Bronchial epithelial cell (primary cell): ENCODE data around the gene CAMSAP1. TPM values are rescaled to one million over a fixed set of nuclear protein-coding genes. Genes with fewer than 3 reads are reported as not detected.

Experiments used
- DNase-seq: peaks from one replicate; pipeline ENCODE4 v3.0.0-alpha.2; 2010; ENCODE audit warnings: low read depth
- FAIRE-seq: peaks from 2 replicates; lab custom pipeline; 2011; peaks lifted over from hg19 to GRCh38; lab: Jason Lieb, UNC
- H3K27me3 ChIP-seq: 2 replicates; pipeline ENCODE4 v1.5.1; 2011; ENCODE audit warnings: low read length; ENCODE audit not compliant: control insufficient read depth, insufficient read depth
- H3K36me3 ChIP-seq: 2 replicates; pipeline ENCODE4 v1.5.1; 2011; ENCODE audit warnings: low read length; ENCODE audit not compliant: control insufficient read depth, insufficient read depth
- H3K4me3 ChIP-seq: 2 replicates; pipeline ENCODE4 v1.5.1; 2011; ENCODE audit warnings: mild to moderate bottlenecking, low read depth, low read length, control low read depth
- total RNA-seq: library from RNA; depleted of rRNA; stranded (reverse); fragments of >200 nt; gene quantifications from 2 replicates; pipeline ENCODE4 v1.2.1, GENCODE V29; 2014
- TF ChIP-seq, protein P1 (sequence below): IDR thresholded peaks from 2 replicates; pipeline ENCODE4 v1.5.1; 2011; ENCODE audit warnings: mild to moderate bottlenecking, moderate library complexity, low read length, control low read depth, inconsistent platforms; ENCODE audit not compliant: insufficient read depth, severe bottlenecking

CAMSAP1 gene
- total RNA-seq, 1 donor from 2014 or later = 23.2 TPM

DNA sequence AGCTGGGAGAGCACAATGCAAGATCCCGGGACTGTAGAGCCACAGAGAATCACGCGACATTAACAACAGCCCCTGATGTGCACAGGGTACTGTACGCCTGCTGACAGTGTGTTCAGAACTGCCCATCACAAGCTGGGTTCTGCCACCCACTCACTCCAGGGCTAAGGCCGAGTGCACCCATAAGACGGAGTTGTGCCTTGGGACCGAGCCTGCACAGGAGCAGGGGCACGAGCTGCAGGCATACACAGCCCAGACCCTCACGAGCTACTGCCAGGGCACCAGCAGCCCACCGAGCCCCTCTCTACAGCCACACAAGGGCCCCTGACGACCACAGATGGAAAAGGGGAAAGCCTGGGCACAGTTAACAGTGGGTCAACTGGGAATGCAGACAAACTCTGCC, 67.8 kb downstream of the CAMSAP1 start:
- Histone ChIP-seq H3K36me3 (peaks cover 4% of the 10 kb centered on the region), H3K27me3 (no peaks in the 10 kb centered on the region), H3K4me3 (no peak overlapping the region)
- FAIRE-seq (no peak), DNase-seq (no peak)
- TF ChIP-seq, protein P1, sequence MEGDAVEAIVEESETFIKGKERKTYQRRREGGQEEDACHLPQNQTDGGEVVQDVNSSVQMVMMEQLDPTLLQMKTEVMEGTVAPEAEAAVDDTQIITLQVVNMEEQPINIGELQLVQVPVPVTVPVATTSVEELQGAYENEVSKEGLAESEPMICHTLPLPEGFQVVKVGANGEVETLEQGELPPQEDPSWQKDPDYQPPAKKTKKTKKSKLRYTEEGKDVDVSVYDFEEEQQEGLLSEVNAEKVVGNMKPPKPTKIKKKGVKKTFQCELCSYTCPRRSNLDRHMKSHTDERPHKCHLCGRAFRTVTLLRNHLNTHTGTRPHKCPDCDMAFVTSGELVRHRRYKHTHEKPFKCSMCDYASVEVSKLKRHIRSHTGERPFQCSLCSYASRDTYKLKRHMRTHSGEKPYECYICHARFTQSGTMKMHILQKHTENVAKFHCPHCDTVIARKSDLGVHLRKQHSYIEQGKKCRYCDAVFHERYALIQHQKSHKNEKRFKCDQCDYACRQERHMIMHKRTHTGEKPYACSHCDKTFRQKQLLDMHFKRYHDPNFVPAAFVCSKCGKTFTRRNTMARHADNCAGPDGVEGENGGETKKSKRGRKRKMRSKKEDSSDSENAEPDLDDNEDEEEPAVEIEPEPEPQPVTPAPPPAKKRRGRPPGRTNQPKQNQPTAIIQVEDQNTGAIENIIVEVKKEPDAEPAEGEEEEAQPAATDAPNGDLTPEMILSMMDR = no peak

DNA sequence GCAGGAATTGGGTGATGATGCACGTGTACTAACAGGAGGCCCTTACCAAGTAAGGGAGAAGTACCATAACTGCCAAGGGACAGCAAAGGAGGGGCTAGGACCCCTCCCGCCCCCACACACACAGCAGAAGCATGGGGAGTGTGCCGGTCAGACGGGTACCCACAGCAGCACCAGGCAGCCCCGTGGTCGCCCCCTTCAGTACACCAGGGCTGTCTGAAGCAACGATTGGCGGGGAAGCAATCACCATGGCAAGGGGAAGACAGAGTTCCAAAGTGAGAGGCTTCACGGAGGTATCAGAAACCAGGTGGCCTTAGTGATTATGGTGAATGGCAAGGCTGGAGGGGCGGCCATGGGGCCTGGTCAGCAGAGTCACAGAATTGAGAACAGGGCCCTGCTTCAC, 72.2 kb downstream of the CAMSAP1 start:
- TF ChIP-seq, protein P1 = no peak
- FAIRE-seq (no peak), DNase-seq (no peak)

DNA sequence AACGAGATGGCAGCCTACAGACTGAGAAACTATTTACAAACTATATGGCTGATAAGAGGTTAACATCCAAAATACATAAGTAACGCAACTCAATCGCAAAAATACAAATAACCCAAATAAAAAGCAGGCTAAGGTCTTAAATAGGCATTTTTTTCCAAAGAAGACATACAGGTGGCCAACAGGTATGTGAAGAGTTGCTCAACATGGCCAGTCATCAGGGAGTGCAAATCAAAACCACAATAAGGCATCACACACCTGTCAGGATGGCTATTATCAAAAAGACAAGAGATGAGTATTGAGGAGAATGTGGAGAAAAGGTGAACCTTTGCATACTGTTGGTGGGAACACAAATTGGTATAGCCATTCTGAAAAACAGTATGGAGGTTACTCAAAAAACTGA, 73.5 kb downstream of the CAMSAP1 start:
- TF ChIP-seq, protein P1 = no peak
- H3K4me3 ChIP-seq = no peak overlapping the region

More for the DNA sequence above, 72.2 kb downstream of the CAMSAP1 start:
- no peak overlapping the region for H3K4me3 ChIP-seq
- H3K27me3 ChIP-seq = no peaks in the 10 kb centered on the region
- peaks cover 2% of the 10 kb centered on the region for H3K36me3 ChIP-seq

DNA sequence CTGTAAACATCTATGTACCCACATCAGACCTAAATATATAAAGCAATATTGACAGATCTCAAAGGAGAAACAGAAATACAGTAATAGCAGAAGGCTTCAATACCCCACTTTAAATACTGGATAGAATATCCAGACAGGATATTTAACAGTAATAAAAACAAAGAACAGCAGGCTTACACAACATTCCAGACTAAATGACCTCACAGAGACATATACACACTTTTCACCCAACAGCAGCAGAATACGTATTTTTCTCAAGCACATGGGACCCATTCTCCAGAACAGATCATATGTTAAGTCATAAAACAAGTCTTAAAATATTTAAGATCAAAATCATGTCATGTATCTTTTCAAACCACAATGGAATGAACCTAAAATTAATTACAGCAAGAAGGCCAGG, 76.8 kb downstream of the CAMSAP1 start:
- H3K36me3 ChIP-seq = peaks cover 1% of the 10 kb centered on the region

More for the DNA sequence above, 73.5 kb downstream of the CAMSAP1 start:
- FAIRE-seq (no peak), DNase-seq (peak; percentile 31)
- Histone ChIP-seq H3K27me3 (no peaks in the 10 kb centered on the region), H3K36me3 (no peaks in the 10 kb centered on the region)

DNA sequence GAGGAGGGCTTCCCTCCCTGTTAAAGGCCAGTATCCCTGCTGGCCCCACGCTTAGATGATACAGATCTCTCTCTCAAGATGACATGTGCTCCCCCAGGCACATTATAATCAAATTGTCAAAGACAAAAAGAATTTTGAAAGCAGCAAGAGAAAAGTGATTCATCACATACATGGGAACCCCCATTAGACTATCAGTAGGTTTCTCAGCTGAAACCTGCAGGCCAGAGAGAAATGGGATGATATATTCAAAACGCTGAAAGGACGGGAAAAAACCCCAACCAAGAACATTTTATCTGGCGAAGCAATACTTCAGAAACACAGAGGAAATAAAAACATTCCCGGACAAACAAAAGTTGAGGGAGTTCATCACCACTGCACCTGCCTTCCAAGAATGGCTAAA, 78.7 kb downstream of the CAMSAP1 start:
- FAIRE-seq = no peak
- TF ChIP-seq, protein P1 = no peak
- peaks cover 4% of the 10 kb centered on the region for H3K36me3 ChIP-seq
- DNase-seq = no peak
- H3K27me3 ChIP-seq = no peaks in the 10 kb centered on the region
- H3K4me3 ChIP-seq = no peak overlapping the region

More for the DNA sequence above, 76.8 kb downstream of the CAMSAP1 start:
- DNase-seq (no peak), FAIRE-seq (no peak)
- Histone ChIP-seq H3K27me3 (no peaks in the 10 kb centered on the region), H3K4me3 (no peak overlapping the region)
- TF ChIP-seq, protein P1 = no peak
